Sigmoid colon (tissue), 3 donors: Measurements from ENCODE around the gene ARHGAP6.

Experiments used
- POLR2A ChIP-seq, 2 donors: fragments of 450-650 bp; IDR thresholded peaks; one replicate each; pipeline ENCODE4 v1.6.1; 2016; ENCODE audit warnings: antibody characterized with exemption in 2 of 2, mild to moderate bottlenecking in 2 of 2, moderate library complexity in 2 of 2
- TF ChIP-seq, protein P1 (sequence below), 4 experiments: fragments of 450-650 bp in 3 of 4; fragments of 200-600 bp in 1 of 4; IDR thresholded peaks; one replicate each; pipeline ENCODE4 v1.5.1; 2016 to 2019; ENCODE audit warnings: antibody characterized with exemption in 4 of 4, mild to moderate bottlenecking in 3 of 4, moderate library complexity in 2 of 4

DNA sequence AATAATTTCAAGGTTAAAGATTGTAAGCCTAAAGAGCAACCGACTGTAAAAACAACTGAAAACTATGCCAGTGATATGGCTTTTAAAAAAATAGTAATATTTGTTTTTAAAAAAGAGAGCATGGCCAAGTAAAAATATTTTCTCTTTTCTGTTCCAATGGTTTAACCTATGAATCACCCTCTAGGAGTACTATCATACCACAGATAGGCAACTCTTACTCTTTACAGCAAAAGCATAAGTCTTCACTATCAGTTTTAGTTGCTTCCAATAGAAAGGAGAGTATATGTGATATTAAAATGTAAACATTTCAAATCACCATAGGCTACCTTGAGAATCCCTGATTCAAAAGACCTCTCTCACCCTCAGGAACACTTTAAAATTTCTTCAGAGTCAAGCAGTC, 269.9 kb downstream of the ARHGAP6 start:
- TF ChIP-seq, protein P1, sequence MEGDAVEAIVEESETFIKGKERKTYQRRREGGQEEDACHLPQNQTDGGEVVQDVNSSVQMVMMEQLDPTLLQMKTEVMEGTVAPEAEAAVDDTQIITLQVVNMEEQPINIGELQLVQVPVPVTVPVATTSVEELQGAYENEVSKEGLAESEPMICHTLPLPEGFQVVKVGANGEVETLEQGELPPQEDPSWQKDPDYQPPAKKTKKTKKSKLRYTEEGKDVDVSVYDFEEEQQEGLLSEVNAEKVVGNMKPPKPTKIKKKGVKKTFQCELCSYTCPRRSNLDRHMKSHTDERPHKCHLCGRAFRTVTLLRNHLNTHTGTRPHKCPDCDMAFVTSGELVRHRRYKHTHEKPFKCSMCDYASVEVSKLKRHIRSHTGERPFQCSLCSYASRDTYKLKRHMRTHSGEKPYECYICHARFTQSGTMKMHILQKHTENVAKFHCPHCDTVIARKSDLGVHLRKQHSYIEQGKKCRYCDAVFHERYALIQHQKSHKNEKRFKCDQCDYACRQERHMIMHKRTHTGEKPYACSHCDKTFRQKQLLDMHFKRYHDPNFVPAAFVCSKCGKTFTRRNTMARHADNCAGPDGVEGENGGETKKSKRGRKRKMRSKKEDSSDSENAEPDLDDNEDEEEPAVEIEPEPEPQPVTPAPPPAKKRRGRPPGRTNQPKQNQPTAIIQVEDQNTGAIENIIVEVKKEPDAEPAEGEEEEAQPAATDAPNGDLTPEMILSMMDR (IDR thresholded peaks at IDR 0.05), result no peak
- TF ChIP-seq POLR2A (IDR thresholded peaks at IDR 0.05), result no peak
